C4-2B (cell line): Measurements from ENCODE around the gene GRAMD1C.

Experiments used
- H3K27ac ChIP-seq: fragments of 450-650 bp; 2 replicates; pipeline ENCODE4 v1.5.1; 2017
- CTCF ChIP-seq: fragments of 450-650 bp; conservative IDR thresholded peaks from 2 replicates; pipeline ENCODE4 v1.5.1; 2017; ENCODE audit warnings: mild to moderate bottlenecking
- ZFX ChIP-seq: fragments of 450-650 bp; IDR thresholded peaks from 2 replicates; pipeline ENCODE4 v1.6.1; 2017

The GRAMD1C gene

DNA sequence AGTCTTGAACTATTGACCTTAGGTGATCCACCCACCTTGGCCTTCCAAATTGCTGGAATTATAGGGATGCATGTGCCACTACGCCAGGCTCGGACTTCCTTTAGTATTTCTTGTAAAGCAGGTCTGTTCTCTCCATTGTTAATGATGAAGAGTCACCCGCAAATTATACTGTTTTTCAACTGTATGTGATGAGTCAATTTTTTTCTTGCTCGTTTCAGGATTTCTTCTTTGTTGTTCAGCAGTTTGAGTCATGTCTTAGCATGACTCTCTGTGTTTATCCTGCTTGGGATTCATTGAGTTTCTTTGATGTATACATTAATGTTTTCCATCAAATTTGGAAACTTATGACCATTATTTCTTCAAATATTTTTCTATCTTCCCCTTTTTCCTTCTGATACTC is 28.9 kb downstream of the GRAMD1C start:
- TF ChIP-seq ZFX: no peak
- TF ChIP-seq CTCF: no peak
- H3K27ac ChIP-seq: no peak overlapping the region

DNA sequence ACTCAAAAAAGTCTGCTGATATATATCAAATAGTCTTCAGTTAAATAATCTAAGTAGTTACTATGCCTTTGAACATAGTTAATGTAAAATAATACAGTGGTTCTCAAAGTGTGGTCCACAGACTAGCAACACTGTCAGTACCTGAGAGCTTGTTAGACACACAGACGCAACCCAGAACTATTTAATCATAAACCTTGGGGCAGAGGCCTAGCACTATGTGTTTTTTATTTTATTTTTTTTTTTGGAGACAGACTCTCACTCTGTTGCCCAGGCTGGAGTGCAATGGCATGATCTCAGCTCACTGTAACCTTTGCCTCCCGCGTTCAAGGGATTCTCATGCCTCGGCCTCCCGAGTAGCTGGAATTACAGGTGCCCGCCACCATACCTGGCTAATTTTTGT is 34.7 kb downstream of the GRAMD1C start:
- H3K27ac ChIP-seq: no peak overlapping the region
- TF ChIP-seq ZFX (no peak), CTCF (no peak)

- TF ChIP-seq ZFX (no peak), CTCF (no peak)
- H3K27ac ChIP-seq: no peak overlapping the region
These were observed 35.4 kb downstream of the GRAMD1C start for GRCh38 chr3:113873814-113874526.

DNA sequence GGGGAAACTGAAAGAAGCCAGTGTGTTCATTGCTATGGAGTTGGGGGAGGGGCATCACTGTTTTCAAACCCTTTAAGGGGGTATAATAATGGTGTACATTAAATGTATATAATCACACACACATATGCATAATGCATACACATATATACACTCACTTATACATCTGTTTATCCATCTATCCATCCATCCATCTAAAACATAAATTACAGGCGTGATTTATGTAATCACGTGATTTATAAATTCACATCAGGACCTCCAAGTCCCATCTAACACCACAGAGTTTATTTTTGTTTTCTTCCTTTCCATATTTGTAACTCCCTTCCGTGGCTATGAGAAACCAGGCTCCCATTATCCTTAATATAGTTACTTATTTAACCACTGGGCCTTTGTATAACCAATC is 39.8 kb downstream of the GRAMD1C start:
- no peak overlapping the region for H3K27ac ChIP-seq
- no peak for TF ChIP-seq CTCF
- TF ChIP-seq ZFX: no peak

- TF ChIP-seq CTCF (no peak), ZFX (no peak)
- H3K27ac ChIP-seq: no peak overlapping the region
These were observed 46.5 kb downstream of the GRAMD1C start for GRCh38 chr3:113885050-113885449.

DNA sequence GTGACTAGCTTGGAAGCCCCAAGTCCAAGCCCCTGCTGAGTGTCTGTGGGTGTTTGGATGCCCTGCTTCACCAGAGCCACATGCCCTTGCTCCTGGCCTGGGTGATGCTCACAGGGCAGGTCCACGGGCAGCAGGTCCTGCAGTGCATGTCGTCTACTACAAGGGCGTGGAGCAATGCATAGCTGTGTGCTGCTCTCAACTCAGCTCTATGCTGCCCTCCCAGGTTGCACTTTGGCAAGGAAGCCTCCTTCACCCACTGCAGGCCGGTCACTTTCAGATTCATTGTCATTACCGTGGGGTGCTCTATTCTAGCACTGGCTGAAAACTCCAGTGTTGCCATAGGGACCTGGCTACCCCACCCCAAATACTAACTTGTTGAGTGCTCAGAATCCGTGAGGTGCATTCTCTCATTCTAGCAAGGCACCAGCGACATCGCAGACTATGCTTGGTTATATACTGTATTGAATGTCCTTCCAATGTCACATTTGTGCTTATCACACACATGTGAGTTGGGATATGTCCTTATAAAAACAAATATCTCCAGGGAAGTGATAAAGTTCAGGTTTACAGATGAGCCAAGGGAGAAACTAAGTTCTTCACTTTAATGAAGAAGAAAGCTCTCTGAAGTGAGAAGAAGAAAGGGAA is 51.8 kb downstream of the GRAMD1C start:
- TF ChIP-seq CTCF: no peak
- no peak for TF ChIP-seq ZFX
- H3K27ac ChIP-seq: no peak overlapping the region

GRCh38 chr3:113894927-113895326 is 56.3 kb downstream of the GRAMD1C start:
- TF ChIP-seq ZFX (no peak), CTCF (no peak)
- no peak overlapping the region for H3K27ac ChIP-seq
